OCI-LY7 (cell line): ENCODE measurements around the gene TLR6.

ENCODE experiments used
- CTCF ChIP-seq: fragments of 200-600 bp; sonication (generic); conservative IDR thresholded peaks from 2 replicates; pipeline ENCODE4 v1.5.1; 2014; ENCODE audit warnings: mild to moderate bottlenecking, antibody characterized with exemption, low read length, moderate library complexity, mixed read lengths
- EZH2phosphoT487 ChIP-seq: fragments of 200-600 bp; sonication (generic); IDR thresholded peaks from 2 replicates; pipeline ENCODE4 v1.6.1; 2018; ENCODE audit warnings: low read depth, borderline replicate concordance, mild to moderate bottlenecking, mixed run types, antibody characterized with exemption, low read length, moderate library complexity, mixed read lengths

GRCh38 chr4:38834570-38834969 is 22.0 kb downstream of the TLR6 start:
- no peak for TF ChIP-seq CTCF
- no peak for TF ChIP-seq EZH2phosphoT487
